Bronchial epithelial cell (primary cell): ENCODE measurements around the gene CD55. TPM values are rescaled to one million over a fixed set of nuclear protein-coding genes. Genes with fewer than 3 reads are reported as not detected.
"Not testable (repeated sequence)": the region's sequence is repeated elsewhere in the genome, so short reads cannot be mapped to it uniquely, and the experiment has no call there.

ENCODE experiments used
- DNase-seq: peaks from one replicate; pipeline ENCODE4 v3.0.0-alpha.2; 2010; ENCODE audit warnings: low read depth
- FAIRE-seq: peaks from 2 replicates; lab custom pipeline; 2011; peaks lifted over from hg19 to GRCh38; lab: Jason Lieb, UNC
- H3K27me3 ChIP-seq: 2 replicates; pipeline ENCODE4 v1.5.1; 2011; ENCODE audit warnings: low read length; ENCODE audit not compliant: control insufficient read depth, insufficient read depth
- H3K36me3 ChIP-seq: 2 replicates; pipeline ENCODE4 v1.5.1; 2011; ENCODE audit warnings: low read length; ENCODE audit not compliant: control insufficient read depth, insufficient read depth
- H3K4me3 ChIP-seq: 2 replicates; pipeline ENCODE4 v1.5.1; 2011; ENCODE audit warnings: mild to moderate bottlenecking, low read depth, low read length, control low read depth
- CTCF ChIP-seq: IDR thresholded peaks from 2 replicates; pipeline ENCODE4 v1.5.1; 2011; ENCODE audit warnings: mild to moderate bottlenecking, moderate library complexity, low read length, control low read depth, inconsistent platforms; ENCODE audit not compliant: insufficient read depth, severe bottlenecking
- total RNA-seq: library from RNA; depleted of rRNA; stranded (reverse); fragments of >200 nt; gene quantifications from 2 replicates; pipeline ENCODE4 v1.2.1, GENCODE V29; 2014

CD55 gene
- total RNA-seq, 1 donor from 2014 or later: 85.3 TPM

- Histone ChIP-seq H3K4me3 (no peak overlapping the region), H3K27me3 (no peaks in the 10 kb centered on the region), H3K36me3 (no peaks in the 10 kb centered on the region)
- no peak for TF ChIP-seq CTCF
- FAIRE-seq (no peak), DNase-seq (no peak)
Observed at GRCh38 chr1:207318072-207318619, 3.3 kb upstream of the CD55 start.

GRCh38 chr1:207319199-207319598 is 2.3 kb upstream of the CD55 start:
- no peak for DNase-seq
- TF ChIP-seq CTCF: no peak
- Histone ChIP-seq H3K4me3 (no peak overlapping the region), H3K27me3 (no peaks in the 10 kb centered on the region), H3K36me3 (peaks cover 1% of the 10 kb centered on the region)
- no peak for FAIRE-seq

GRCh38 chr1:207320105-207320504 is 1.4 kb upstream of the CD55 start:
- H3K36me3 ChIP-seq, H3K27me3 ChIP-seq, H3K4me3 ChIP-seq, DNase-seq, FAIRE-seq: not testable (repeated sequence)

GRCh38 chr1:207321790-207322645 is 540 bp downstream of the CD55 start:
- peaks cover 4% of the 10 kb centered on the region for H3K36me3 ChIP-seq
- H3K27me3 ChIP-seq: no peaks in the 10 kb centered on the region
- peak overlapping the region; percentile 84 for H3K4me3 ChIP-seq
- peak; percentile 55 for FAIRE-seq
- no peak for DNase-seq
- TF ChIP-seq CTCF: no peak

- no peak for DNase-seq
- Histone ChIP-seq H3K4me3 (no peak overlapping the region), H3K36me3 (peaks cover 6% of the 10 kb centered on the region), H3K27me3 (no peaks in the 10 kb centered on the region)
- FAIRE-seq: no peak
- TF ChIP-seq CTCF: no peak
Observed at GRCh38 chr1:207323425-207324225, 2.1 kb downstream of the CD55 start.

GRCh38 chr1:207328004-207328403 is 6.5 kb downstream of the CD55 start:
- Histone ChIP-seq H3K27me3 (no peaks in the 10 kb centered on the region), H3K36me3 (peaks cover 16% of the 10 kb centered on the region), H3K4me3 (no peak overlapping the region)
- no peak for TF ChIP-seq CTCF
- FAIRE-seq (no peak), DNase-seq (peak; percentile 68)
